Measurements from ENCODE around the gene CER1. TPM values are rescaled to one million over a fixed set of nuclear protein-coding genes. Genes with fewer than 3 reads are reported as not detected.

CER1 gene
- polyA plus RNA-seq: not detected

GRCh38 chr9:14722391-14723035, at the start of gene CER1:
CER1 (minus strand) TSS chr9:14722733; CDS start chr9:14722672, 61 bp downstream.
- WGBS, 3 donors: 46 to 68% (median 68%) methylated on average over 7 of the region's 7 CpGs
- no peak within 1 kb of the TSS for H3K27ac ChIP-seq (ENCODE audit: low read depth, low read length)

DNA sequence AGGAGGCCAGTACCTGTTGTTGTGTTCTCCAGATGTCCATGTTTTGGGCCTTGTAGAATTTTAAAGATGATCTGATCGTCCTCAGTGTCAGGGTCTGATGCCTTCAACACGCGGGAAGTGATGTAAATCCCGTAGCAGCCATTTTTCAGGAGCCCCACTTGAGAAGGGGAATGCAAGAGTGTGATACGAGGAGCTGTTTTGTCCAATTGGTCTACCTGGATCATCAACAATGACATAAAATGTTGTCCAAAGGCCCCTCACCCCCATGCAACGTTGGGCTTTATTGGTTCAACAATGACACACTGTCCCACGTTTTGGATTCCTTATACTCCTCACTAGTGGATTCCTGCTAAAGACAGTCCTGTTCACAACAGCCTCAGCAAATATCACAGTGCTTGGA, 48.1 kb upstream of the CER1 start:
- no peak overlapping the region for H3K27ac ChIP-seq (ENCODE audit: low read depth, low read length)
- 78 to 84% (median 80%) methylated on average over 7 of the region's 7 CpGs for WGBS, 3 donors

DNA sequence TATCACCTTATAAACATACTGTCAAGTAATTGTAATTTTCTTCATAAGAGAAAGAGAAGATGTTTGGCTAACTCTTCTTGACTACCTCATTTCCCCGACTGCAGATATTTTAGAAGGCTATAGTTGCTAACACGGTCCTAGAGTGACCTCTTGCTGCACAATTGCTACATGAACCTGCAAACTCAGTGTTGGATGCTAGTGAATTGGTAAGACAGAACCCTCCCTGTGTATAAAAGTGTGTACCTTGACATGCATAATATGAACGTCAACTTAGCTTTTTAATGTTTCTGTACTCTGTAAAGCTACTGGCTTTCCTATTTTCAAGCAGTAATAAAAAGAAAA, 46.7 kb upstream of the CER1 start:
- H3K27ac ChIP-seq (ENCODE audit: low read depth, low read length): no peak overlapping the region
- WGBS, 3 donors: 41 to 52% (median 50%) methylated on average over 3 of the region's 3 CpGs

- H3K27ac ChIP-seq (ENCODE audit: low read depth, low read length): no peak overlapping the region
- WGBS, 3 donors: 30 to 34% (median 32%) methylated on average over 8 of the region's 8 CpGs
Measured at GRCh38 chr9:14768405-14769229, 46.1 kb upstream of the CER1 start.

DNA sequence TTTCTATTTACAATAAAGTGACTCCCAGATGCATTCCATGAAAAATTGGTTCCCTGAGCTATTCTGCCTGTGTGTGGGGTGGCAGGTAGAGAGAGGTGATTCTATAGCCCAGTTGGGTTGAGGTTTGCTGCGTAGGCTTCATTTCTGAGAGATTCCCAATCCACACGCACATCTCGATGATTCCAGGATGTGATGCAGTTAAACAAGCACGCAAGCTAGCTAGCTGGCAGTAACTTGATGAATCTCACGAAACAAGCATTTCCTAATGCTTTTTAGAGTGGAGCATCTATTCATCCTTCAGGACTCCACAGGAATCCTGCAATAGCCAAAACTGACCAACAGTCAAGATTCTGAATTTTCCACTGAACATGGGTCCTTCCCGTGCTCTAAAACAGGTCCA, 43.8 kb upstream of the CER1 start:
- 81 to 90% (median 84%) methylated on average over 6 of the region's 6 CpGs for WGBS, 3 donors
- no peak overlapping the region for H3K27ac ChIP-seq (ENCODE audit: low read depth, low read length)

- H3K27ac ChIP-seq (ENCODE audit: low read depth, low read length): no peak overlapping the region
- 81 to 93% (median 86%) methylated on average over 2 of the region's 2 CpGs for WGBS, 3 donors
Measured at GRCh38 chr9:14761584-14761983, 39.1 kb upstream of the CER1 start.

GRCh38 chr9:14760060-14760459, 37.5 kb upstream of the CER1 start:
- WGBS, 3 donors: 0% methylated on average over 1 of the region's 1 CpG

DNA sequence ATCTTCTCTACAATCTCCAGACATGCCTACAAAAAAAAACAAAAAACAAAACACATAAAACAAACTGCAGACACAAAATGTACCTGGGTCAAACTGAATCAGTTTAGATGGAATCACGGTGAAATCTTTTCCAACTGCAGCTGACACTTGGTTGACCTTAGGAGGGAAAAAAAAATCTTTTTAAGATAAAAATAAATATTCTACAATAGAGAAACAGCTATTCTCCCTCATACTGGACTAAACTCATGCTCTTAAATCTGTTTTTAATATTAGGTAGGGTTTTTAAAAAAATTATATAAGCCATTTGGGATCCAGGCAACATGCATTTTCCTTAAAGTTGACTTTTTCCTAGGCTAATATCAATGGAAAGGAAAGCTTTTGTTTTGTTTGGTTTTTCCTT, 33.8 kb upstream of the CER1 start:
- 55 to 88% (median 79%) methylated on average over 1 of the region's 1 CpG for WGBS, 3 donors
- H3K27ac ChIP-seq (ENCODE audit: low read depth, low read length): no peak overlapping the region

More at GRCh38 chr9:14760060-14760459, 37.5 kb upstream of the CER1 start:
- no peak overlapping the region for H3K27ac ChIP-seq (ENCODE audit: low read depth, low read length)

DNA sequence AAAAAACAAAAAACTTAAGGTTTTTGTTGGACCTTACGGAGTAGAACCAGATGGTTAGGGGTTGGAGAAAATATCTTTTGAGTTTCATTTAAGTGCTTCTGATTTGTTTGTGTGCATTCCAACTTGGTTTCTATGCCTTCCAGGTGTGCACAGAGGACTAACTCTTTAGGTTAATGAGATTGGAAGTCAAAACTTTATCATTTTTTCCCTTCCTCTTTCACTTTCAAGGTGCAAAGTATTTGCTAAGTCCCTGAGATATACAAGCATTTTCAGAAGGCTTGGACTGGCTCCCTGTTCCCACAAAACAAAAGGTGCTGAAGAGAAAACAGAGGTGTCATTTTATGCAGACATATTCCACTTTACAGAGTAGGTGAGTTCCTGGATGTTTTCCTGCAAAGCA, 30.3 kb upstream of the CER1 start:
- no peak overlapping the region for H3K27ac ChIP-seq (ENCODE audit: low read depth, low read length)
- WGBS, 3 donors: 91 to 98% (median 97%) methylated on average over 1 of the region's 1 CpG

GRCh38 chr9:14752271-14752670, 29.7 kb upstream of the CER1 start:
- no peak overlapping the region for H3K27ac ChIP-seq (ENCODE audit: low read depth, low read length)
- 35 to 62% (median 61%) methylated on average over 1 of the region's 1 CpG for WGBS, 3 donors

GRCh38 chr9:14750821-14751220, 28.3 kb upstream of the CER1 start:
- no peak overlapping the region for H3K27ac ChIP-seq (ENCODE audit: low read depth, low read length)

- H3K27ac ChIP-seq (ENCODE audit: low read depth, low read length): no peak overlapping the region
- WGBS, 3 donors: 50 to 70% (median 55%) methylated on average over 9 of the region's 9 CpGs
Measured at GRCh38 chr9:14749741-14750211, 27.2 kb upstream of the CER1 start.

DNA sequence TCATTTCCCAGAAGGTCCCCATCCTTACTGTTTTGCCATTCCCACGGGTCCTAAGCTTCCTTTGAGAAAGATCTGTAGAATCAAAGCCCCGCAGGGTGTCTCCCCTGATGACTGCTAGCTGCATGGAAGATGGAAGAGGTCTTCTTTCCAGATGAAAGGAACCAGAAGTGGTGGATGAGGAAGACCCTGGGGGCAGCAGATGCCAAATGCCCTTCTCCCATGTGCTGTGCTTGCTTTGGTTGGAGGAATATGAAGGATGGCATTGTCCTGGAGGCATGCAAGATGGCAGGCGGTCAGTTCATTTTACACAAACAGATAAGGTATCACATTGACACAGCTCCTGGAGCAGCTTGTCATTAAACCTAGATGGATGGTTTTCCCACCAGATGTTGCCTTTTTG, 25.8 kb upstream of the CER1 start:
- 83 to 91% (median 90%) methylated on average over 3 of the region's 3 CpGs for WGBS, 3 donors
- H3K27ac ChIP-seq (ENCODE audit: low read depth, low read length): no peak overlapping the region

GRCh38 chr9:14747111-14747510, 24.6 kb upstream of the CER1 start:
- H3K27ac ChIP-seq (ENCODE audit: low read depth, low read length): no peak overlapping the region

DNA sequence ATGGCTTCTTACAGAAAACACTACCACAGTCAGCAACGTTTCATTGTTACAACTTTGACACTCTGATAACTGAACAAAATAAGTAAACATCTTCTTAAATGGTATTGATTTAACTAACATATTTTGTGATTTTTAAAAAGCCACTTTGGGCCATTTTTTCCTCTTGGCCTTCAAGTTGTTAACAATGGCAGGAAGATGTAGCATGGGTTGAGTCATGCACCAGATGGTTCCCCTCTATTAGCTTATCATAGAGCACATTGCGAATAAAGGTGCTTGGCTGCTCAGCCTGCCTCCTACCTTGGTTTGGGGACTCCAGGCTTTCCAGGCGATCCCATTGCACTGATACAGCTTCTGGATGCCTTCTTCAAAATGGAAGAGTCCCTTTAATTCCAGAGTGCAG, 24.1 kb upstream of the CER1 start:
- no peak overlapping the region for H3K27ac ChIP-seq (ENCODE audit: low read depth, low read length)
- WGBS, 3 donors: 81 to 87% (median 81%) methylated on average over 3 of the region's 3 CpGs

- H3K27ac ChIP-seq (ENCODE audit: low read depth, low read length): no peak overlapping the region
- WGBS, 3 donors: 100% methylated on average over 1 of the region's 1 CpG
Measured at GRCh38 chr9:14744768-14745167, 22.2 kb upstream of the CER1 start.

- H3K27ac ChIP-seq (ENCODE audit: low read depth, low read length): no peak overlapping the region
- 91 to 96% (median 92%) methylated on average over 3 of the region's 3 CpGs for WGBS, 3 donors
Measured at GRCh38 chr9:14741369-14741768, 18.8 kb upstream of the CER1 start.

- no peak overlapping the region for H3K27ac ChIP-seq (ENCODE audit: low read depth, low read length)
- 87 to 89% (median 88%) methylated on average over 5 of the region's 5 CpGs for WGBS, 3 donors
Measured at GRCh38 chr9:14733133-14733532, 10.6 kb upstream of the CER1 start.

GRCh38 chr9:14731294-14731981, 8.9 kb upstream of the CER1 start:
- no peak overlapping the region for H3K27ac ChIP-seq (ENCODE audit: low read depth, low read length)
- 97 to 100% (median 97%) methylated on average over 1 of the region's 1 CpG for WGBS, 3 donors
